Omental fat pad (tissue), 4 donors: ENCODE measurements around the gene COPG2. TPM values are rescaled to one million over a fixed set of nuclear protein-coding genes. Genes with fewer than 3 reads are reported as not detected.

Experiments
- ATAC-seq: fragments of 150-250 bp; one replicate; pipeline ENCODE4 v1.9.1; 2016; ENCODE audit warnings: mild to moderate bottlenecking, moderate library complexity; ENCODE audit not compliant: low FRiP score
- DNase-seq: peaks from one replicate; pipeline ENCODE4 v3.0.0-alpha.2; 2019; ENCODE audit warnings: low spot score
- CTCF ChIP-seq, 3 donors: fragments of 450-650 bp; IDR thresholded peaks; one replicate each; pipeline ENCODE4 v1.5.1; 2016 to 2017; ENCODE audit warnings: antibody characterized with exemption in 3 of 3, mild to moderate bottlenecking in 3 of 3, moderate library complexity in 2 of 3
- small RNA-seq: library from RNA; depleted of rRNA; stranded (forward); fragments of <200 nt; gene quantifications from one replicate; pipeline ENCODE3, GENCODE V24; 2016
- total RNA-seq, 4 donors: library from RNA; depleted of rRNA; stranded (reverse); fragments of >200 nt; gene quantifications; one replicate each; pipeline ENCODE4 v1.1.0, GENCODE V29; 2016

The COPG2 gene
- total RNA-seq, 4 donors from 2014 or later: 12.6 to 29.8 (median 16.8) TPM

GRCh38 chr7:130473289-130473688 lies 195.3 kb downstream of the COPG2 start:
- no peak for DNase-seq
- no peak for ATAC-seq
- no peak for TF ChIP-seq CTCF (IDR thresholded peaks at IDR 0.05)

DNA sequence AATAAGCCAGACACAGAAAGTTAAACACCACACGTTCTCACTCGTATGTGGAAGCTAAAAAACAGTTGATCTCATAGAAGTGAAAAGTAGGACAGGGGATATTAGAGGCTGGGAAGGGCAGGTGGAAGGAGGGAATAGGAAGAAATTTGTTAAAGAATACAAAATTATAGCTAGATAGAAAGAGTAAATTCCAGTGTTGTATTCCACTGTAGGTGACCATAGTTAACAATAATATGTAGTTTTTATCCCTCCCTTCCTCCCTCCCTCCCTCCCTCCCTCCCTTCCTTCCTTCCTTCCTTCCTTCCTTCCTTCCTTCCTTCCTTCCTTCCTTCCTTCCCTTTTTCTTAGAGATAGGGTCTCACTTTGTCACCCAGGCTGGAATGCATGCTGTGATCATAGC lies 196.6 kb downstream of the COPG2 start:
- ATAC-seq (no peak), DNase-seq (no peak)
- TF ChIP-seq CTCF (IDR thresholded peaks at IDR 0.05): no peak

DNA sequence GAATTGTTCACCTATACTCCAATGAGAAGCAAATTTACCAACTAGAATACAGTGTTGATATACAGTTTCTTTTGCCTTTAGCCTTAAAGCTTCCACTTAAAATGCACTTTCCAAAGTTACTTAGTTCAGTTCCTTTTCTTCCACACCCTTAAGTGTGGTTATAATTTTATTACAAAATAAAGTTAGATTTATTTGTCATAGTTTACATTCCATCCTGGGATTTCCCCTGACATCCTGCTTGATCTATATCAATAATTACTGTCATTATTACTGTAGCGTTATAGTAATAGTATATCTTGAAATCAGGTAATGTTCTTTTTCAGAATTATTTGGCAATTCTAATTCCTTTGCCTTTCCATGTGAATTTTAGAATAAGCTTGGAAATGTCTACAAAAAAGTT lies 199.9 kb downstream of the COPG2 start:
- TF ChIP-seq CTCF (IDR thresholded peaks at IDR 0.05): no peak
- DNase-seq (no peak), ATAC-seq (no peak)

GRCh38 chr7:130463553-130464434 lies 204.8 kb downstream of the COPG2 start:
- ATAC-seq (no peak), DNase-seq (no peak)
- no peak for TF ChIP-seq CTCF (IDR thresholded peaks at IDR 0.05)

DNA sequence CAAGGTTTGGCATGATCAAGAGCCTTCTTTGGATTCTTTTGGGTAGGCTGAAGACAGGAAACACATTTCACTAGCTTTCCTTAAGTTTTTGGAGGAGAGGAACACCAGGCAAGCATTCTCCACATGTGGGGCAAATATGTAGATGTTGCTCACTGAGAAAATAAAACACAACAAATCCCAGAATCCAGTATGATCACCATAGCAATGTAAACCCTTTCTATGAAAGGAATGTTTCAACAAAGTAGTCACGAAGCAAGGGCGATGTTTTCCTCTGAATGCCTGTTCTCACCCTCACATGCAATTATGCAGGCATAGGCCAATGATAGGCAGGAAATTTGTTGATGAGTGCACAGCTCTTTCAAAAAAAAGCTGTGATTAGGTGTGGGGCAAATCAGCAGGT lies 207.3 kb downstream of the COPG2 start:
- no peak for TF ChIP-seq CTCF (IDR thresholded peaks at IDR 0.05)
- DNase-seq (no peak), ATAC-seq (no peak)

- no peak for TF ChIP-seq CTCF (IDR thresholded peaks at IDR 0.05)
- ATAC-seq: no peak
These were observed 210.3 kb downstream of the COPG2 start for GRCh38 chr7:130458257-130458656.

More at GRCh38 chr7:130458257-130458656, 210.3 kb downstream of the COPG2 start:
- no peak for DNase-seq

Small RNA genes within 50 kb of the gene (small RNA-seq; reads per million reads assigned to genes)
- not detected for gene MIR335
- gene RF02148: not detected
- not detected for gene RF02149
- gene RF02150: not detected
- 10.6 reads per million, percentile 88 among the genes with 10 or more reads in this experiment for gene RNA5SP246

Other genes starting within 250 kb of the COPG2 start
- gene CEP41, start 227.7 kb downstream of the COPG2 start, total RNA-seq: 10 to 100 TPM in 1 of 4 donors, 1 to 10 TPM in 3; 6.8 to 11.8 (median 8.5) TPM
- gene MEST, start 176.7 kb downstream of the COPG2 start, total RNA-seq: 100 to 1,000 TPM in 3 of 4 donors, 10 to 100 TPM in 1; 64.0 to 953 (median 201) TPM
- gene TSGA13, start 17.8 kb upstream of the COPG2 start, total RNA-seq: not detected
- gene KLF14, start 65.5 kb upstream of the COPG2 start, total RNA-seq: 1 to 10 TPM in 2 of 4 donors, under 1 TPM in 1, not detected in 1; 0.72 to 1.4 (median 1.0) TPM